ENCODE results near the gene CCDC102B.

The CCDC102B gene

DNA sequence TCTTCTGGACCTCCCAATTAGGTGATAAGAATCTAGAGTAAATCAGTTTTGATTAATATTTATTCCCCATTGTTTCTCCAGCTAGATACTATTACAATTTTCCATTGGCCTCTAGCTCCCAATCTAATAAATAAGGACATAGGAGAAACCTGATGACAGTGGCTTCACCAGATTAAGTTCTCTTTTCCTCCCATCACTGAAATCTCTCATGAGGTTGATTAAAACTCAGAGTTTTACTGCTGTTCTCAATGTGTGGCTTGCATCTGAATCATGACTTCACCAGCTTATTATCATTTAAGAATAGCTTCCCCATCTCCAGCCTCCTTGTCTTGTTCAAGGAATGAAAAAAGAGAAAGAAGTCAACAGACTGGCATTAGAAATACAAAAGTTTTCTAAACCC is 3.9 kb upstream of the CCDC102B start:
- no peak for ATAC-seq (ENCODE audit: low read depth)
- H3K36me3 Mint-ChIP-seq, result no peaks in the 10 kb centered on the region

DNA sequence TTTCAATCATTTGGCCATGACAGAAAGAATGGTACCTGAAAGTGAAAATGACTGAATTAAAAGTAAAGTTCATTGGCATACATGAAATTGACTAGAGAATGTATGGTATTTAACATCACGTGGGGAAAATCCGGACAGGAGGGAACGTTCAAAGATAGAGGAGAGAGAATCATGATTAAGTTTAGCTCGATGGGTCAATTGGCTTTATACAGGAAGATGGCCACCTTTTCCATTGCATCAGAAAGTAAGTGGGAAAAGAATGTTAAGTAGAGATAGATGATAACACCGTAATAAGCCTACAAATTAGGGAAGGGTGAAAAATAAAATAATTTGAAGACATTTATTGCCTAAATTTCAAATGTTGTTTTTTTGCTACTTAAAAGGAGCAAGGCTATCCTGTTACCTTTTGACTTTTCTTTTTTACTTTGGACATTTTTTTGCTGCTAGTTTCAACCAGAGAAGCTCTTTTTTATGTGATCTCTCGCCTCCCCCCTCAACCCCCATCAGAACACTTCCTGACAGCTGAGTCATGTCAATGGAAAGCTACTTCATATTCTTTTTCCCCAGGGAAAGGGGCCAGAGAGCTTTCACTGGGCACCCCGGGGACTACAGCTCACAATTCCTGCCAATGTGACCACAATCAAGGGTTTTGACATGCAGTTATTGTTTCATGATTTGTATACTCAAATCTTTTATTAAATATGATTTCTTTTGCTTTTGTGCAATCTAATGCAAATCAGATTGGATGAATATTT is 767 bp upstream of the CCDC102B start:
- Mint-ChIP-seq H3K27ac (no peak overlapping the region), H3K36me3 (no peaks in the 10 kb centered on the region), H3K4me1 (no peaks in the 10 kb centered on the region), H3K4me3 (no peak overlapping the region), H3K27me3 (no peaks in the 10 kb centered on the region), H3K9me3 (no peaks in the 10 kb centered on the region)
- ATAC-seq (ENCODE audit: low read depth) (no peak), DNase-seq (ENCODE audit: low spot score in 2 of 2) (no peak)

More for the DNA sequence above, 3.9 kb upstream of the CCDC102B start:
- Mint-ChIP-seq H3K27ac (no peak overlapping the region), H3K27me3 (no peaks in the 10 kb centered on the region), H3K4me3 (no peak overlapping the region), H3K4me1 (no peaks in the 10 kb centered on the region), H3K9me3 (no peaks in the 10 kb centered on the region)
- no peak for DNase-seq (ENCODE audit: low spot score in 2 of 2)

DNA sequence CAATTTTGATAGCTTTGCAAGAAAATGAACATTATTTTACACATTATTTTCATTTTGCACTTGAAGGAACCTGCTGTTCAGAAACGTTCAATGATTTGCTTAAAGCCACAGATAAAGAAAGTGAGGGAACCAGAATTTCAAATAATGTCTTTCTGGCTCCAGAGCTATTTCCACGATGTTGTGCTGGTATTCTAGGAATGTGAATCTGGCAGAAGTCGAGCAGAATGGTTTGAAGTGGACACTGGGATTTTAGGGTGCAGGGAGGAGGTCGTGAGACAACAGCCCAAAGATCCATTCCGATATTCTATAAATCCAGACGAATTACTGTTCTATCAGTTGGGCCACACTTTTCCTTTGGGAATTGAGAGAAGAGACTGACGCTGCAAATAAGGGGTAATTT is 2.2 kb downstream of the CCDC102B start:
- Mint-ChIP-seq H3K4me1 (no peaks in the 10 kb centered on the region), H3K4me3 (no peak overlapping the region), H3K36me3 (no peaks in the 10 kb centered on the region), H3K27me3 (no peaks in the 10 kb centered on the region), H3K9me3 (no peaks in the 10 kb centered on the region), H3K27ac (no peak overlapping the region)
- DNase-seq (ENCODE audit: low spot score in 2 of 2), result no peak
- ATAC-seq (ENCODE audit: low read depth), result no peak

DNA sequence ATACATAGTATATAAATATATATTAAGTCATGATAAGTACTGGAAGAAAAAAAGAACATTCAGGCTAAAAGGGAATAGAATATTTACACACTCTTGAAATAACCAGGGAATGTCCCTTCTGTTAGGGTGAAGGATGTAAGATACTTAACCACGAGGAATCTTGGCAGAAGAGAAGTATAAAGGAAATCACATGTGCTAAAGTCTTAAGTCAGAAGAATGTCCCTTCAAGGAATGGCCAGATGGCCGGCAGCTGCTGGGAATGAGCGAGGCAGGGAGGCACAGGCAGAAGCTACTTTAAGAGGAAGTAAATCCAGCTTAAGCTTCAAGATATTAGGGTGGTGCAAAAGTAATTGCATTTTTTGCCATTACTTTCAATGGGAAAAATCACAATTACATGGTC is 5.5 kb downstream of the CCDC102B start:
- Mint-ChIP-seq H3K4me3 (no peak overlapping the region), H3K27ac (no peak overlapping the region), H3K4me1 (no peaks in the 10 kb centered on the region), H3K27me3 (no peaks in the 10 kb centered on the region), H3K9me3 (no peaks in the 10 kb centered on the region), H3K36me3 (no peaks in the 10 kb centered on the region)
- ATAC-seq (ENCODE audit: low read depth) (no peak), DNase-seq (ENCODE audit: low spot score in 2 of 2) (no peak)

DNA sequence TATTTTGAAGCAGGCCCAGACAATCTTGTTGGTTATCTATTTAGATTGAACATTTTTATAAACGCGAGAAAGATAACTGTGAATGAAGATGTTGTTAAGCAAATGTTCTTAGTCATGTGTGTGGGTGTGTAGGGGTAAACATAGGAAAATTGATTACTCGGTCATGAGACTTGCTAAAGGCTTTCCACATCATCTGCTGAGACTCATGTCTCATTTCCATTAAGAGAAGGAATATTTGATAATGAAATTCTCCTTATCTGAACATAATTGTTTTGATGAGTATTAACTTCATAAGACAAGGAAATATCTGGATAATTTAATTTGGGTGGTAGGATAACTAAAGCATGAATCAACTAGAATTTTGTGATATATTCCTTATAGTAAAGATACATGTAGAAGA is 19.7 kb downstream of the CCDC102B start:
- no peak for DNase-seq (ENCODE audit: low spot score in 2 of 2)
- no peak for ATAC-seq (ENCODE audit: low read depth)
- Mint-ChIP-seq H3K36me3 (no peaks in the 10 kb centered on the region), H3K4me3 (no peak overlapping the region), H3K4me1 (no peaks in the 10 kb centered on the region), H3K9me3 (no peaks in the 10 kb centered on the region), H3K27ac (no peak overlapping the region), H3K27me3 (peaks cover 6% of the 10 kb centered on the region)

DNA sequence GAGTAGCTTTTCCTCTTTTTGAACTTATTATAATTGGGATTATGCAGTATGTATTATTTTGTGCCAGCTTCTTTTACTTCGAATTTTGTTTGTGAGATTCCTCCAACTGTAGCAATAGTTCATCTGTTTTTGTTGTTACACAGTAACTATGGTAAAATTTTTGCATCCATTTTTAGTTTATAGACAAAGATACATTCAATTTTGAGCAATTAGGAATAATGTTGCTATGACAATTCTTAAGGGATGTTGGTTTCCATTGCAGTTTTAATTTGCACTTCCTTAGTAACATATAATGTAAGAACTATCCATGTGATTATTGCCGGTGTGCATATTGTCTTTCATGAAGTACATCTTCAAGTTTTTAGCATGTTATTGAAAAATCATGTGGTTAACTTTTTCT is 20.7 kb downstream of the CCDC102B start:
- H3K4me1 Mint-ChIP-seq, result no peaks in the 10 kb centered on the region
- no peaks in the 10 kb centered on the region for H3K9me3 Mint-ChIP-seq
- H3K4me3 Mint-ChIP-seq, result no peak overlapping the region
- no peak overlapping the region for H3K27ac Mint-ChIP-seq
- ATAC-seq (ENCODE audit: low read depth) (no peak), DNase-seq (ENCODE audit: low spot score in 2 of 2) (no peak)
- no peaks in the 10 kb centered on the region for H3K36me3 Mint-ChIP-seq
- H3K27me3 Mint-ChIP-seq, result no peaks in the 10 kb centered on the region

DNA sequence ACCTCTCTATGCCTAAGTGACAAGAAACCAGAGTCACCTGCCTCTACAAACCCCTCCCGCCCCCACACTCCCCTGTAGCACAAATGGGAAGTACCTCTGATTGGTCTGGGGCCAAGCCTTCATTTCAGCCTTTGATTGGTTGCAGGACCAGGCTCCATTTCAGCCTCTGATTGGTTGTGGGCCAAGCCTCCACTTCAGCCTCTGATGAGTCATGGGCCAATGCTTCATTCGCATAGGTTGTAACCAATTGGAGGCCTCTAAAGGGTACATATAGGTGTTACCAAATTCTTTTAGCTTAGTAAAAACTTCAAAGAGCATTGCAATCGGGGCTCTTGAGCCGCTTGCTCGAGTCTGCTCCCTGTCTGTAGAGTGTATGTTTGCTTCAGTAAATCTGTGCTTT is 25.0 kb downstream of the CCDC102B start:
- no peak for ATAC-seq (ENCODE audit: low read depth)
- Mint-ChIP-seq H3K9me3 (no peaks in the 10 kb centered on the region), H3K4me1 (no peaks in the 10 kb centered on the region), H3K4me3 (no peak overlapping the region), H3K27ac (no peak overlapping the region), H3K27me3 (no peaks in the 10 kb centered on the region), H3K36me3 (no peaks in the 10 kb centered on the region)
- no peak for DNase-seq (ENCODE audit: low spot score in 2 of 2)

DNA sequence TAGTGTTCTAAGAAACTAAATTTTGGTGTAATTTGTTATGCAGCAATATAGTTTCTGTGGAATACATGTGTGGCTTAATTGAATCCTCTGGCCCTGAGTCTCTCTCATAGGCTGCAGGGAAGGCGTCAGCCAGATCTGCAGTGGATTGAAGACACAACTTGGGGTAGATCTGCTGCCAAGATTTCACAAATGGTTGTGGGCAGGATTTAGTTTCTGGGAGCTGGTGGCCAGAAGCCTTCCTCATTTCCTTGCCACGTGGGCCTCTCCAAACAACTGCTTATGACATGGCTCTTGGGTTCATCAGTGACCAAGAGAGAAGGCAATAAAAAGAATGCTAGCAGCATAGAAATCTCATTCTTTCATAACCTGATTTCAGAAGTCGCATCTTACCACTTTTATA is 28.2 kb downstream of the CCDC102B start:
- Mint-ChIP-seq H3K9me3 (no peaks in the 10 kb centered on the region), H3K4me1 (no peaks in the 10 kb centered on the region), H3K27me3 (no peaks in the 10 kb centered on the region), H3K27ac (no peak overlapping the region), H3K36me3 (no peaks in the 10 kb centered on the region), H3K4me3 (no peak overlapping the region)
- no peak for DNase-seq (ENCODE audit: low spot score in 2 of 2)
- no peak for ATAC-seq (ENCODE audit: low read depth)

DNA sequence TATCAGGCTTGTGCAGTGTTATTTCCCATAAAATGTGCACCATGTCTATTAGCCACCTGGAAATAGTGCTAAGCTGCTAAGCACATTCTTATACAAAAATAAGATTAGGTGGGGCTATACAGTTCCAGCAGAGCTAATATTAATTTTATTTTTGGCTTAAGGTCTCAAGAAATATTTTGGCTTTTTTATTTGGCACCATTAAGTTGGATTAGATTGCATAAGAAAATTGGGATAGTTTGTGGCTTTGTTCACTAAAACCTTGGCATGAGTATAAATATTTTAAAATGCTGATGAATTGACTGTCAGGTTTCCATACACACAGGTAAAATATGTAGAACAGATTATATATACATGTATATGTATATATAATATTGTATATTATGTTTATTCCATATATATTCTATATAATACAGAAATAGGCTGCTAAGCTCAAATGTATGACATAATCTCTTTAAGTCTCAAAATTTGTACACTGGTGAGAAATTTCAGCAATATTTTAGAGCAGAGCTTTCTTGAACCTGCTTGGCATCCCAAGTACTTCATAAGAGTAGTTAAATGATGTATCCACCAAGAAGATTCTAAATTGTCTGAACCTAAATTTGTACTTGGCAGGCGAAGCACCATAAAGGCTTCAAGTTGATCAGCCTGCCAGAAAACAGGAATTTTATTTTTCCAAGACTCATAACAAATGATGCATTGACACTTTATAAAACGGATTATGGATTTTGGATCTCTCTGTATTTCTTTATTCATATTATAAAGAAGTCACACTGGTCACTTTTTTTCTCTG is 32.6 kb downstream of the CCDC102B start:
- H3K27ac Mint-ChIP-seq, result no peak overlapping the region
- DNase-seq (ENCODE audit: low spot score in 2 of 2) (no peak), ATAC-seq (ENCODE audit: low read depth) (no peak)
- no peaks in the 10 kb centered on the region for H3K36me3 Mint-ChIP-seq
- no peak overlapping the region for H3K4me3 Mint-ChIP-seq
- H3K4me1 Mint-ChIP-seq, result no peaks in the 10 kb centered on the region
- H3K27me3 Mint-ChIP-seq, result no peaks in the 10 kb centered on the region
- H3K9me3 Mint-ChIP-seq, result no peaks in the 10 kb centered on the region

DNA sequence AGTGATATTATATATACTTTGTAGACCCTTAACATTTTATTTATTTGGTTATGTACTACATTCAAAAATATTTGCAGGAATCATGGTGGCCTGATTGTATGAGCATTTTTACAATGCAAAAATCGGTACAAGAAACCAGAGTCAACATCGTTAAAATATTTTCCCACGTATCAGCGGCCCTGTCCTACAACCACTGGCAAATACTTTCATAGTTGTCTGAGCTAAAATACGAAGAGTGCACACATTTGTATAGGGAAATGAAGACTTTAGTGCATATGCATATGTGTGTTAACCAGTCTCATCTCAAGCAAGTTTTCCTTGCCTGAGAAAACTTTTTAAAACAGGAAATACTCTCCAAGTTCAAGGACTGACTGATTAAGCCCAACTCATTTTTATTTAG is 35.9 kb downstream of the CCDC102B start:
- H3K36me3 Mint-ChIP-seq, result no peaks in the 10 kb centered on the region
- no peak overlapping the region for H3K27ac Mint-ChIP-seq
- no peak overlapping the region for H3K4me3 Mint-ChIP-seq
- ATAC-seq (ENCODE audit: low read depth) (no peak), DNase-seq (ENCODE audit: low spot score in 2 of 2) (no peak)
- no peaks in the 10 kb centered on the region for H3K27me3 Mint-ChIP-seq
- H3K9me3 Mint-ChIP-seq, result no peaks in the 10 kb centered on the region
- H3K4me1 Mint-ChIP-seq, result no peaks in the 10 kb centered on the region

DNA sequence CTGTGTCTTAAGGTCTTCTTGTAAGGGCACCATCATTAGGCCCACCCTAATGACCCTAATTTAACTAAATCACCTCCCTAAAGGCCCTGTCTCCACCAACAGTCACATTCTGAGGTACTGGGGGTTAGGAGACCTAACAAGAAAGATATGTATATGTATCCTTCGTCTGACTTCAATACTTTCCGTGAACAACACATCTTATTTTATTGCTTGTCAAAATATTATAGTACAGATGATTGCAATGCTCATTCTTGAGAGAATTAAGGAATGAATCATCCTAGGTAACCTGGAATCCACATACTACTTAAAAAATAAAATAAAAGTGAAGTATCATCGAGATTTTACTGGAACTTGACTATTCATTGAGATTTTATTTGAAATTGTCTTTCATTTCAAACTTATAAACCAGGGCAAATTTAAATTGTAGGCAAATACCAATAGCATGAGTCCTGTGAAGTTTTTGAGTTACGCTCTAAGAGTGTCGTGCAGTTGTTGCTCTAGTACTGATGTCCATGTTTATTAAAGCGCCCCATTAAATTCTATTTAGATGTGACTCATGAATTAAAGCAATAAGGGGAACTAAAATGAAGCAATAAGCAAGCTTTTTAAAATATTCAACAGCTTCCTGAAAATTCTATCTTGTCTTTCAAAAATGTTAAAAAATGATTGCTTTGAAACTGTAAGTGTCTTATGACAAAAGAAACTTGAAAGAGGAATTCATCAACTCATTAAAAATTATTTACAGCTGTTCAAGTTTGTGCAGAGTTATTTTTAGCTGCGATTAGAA is 40.0 kb downstream of the CCDC102B start:
- no peaks in the 10 kb centered on the region for H3K27me3 Mint-ChIP-seq
- ATAC-seq (ENCODE audit: low read depth) (no peak), DNase-seq (ENCODE audit: low spot score in 2 of 2) (no peak)
- no peak overlapping the region for H3K4me3 Mint-ChIP-seq
- no peaks in the 10 kb centered on the region for H3K36me3 Mint-ChIP-seq
- no peaks in the 10 kb centered on the region for H3K4me1 Mint-ChIP-seq
- no peaks in the 10 kb centered on the region for H3K9me3 Mint-ChIP-seq
- no peak overlapping the region for H3K27ac Mint-ChIP-seq

DNA sequence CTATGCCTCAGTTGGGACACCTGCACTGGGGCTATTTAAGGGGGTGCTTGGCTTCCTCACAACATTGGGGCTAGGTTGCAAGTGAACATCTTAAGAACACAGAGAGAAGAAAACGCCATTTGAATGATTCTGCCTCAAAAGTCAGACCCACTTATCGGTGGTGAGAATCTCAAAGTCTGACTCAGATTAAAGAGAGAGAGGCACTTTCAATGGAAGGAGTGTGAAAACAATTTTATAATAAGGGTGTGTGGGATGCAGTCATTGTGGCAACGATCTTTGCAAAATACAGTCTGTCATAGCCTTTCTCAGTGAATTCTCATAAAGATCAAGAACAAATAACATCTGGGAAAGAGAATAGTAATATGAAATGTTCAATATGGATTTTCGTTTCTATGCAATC is 41.8 kb downstream of the CCDC102B start:
- Mint-ChIP-seq H3K27ac (no peak overlapping the region), H3K4me3 (no peak overlapping the region), H3K4me1 (no peaks in the 10 kb centered on the region), H3K9me3 (no peaks in the 10 kb centered on the region), H3K36me3 (no peaks in the 10 kb centered on the region), H3K27me3 (no peaks in the 10 kb centered on the region)
- no peak for DNase-seq (ENCODE audit: low spot score in 2 of 2)
- no peak for ATAC-seq (ENCODE audit: low read depth)

DNA sequence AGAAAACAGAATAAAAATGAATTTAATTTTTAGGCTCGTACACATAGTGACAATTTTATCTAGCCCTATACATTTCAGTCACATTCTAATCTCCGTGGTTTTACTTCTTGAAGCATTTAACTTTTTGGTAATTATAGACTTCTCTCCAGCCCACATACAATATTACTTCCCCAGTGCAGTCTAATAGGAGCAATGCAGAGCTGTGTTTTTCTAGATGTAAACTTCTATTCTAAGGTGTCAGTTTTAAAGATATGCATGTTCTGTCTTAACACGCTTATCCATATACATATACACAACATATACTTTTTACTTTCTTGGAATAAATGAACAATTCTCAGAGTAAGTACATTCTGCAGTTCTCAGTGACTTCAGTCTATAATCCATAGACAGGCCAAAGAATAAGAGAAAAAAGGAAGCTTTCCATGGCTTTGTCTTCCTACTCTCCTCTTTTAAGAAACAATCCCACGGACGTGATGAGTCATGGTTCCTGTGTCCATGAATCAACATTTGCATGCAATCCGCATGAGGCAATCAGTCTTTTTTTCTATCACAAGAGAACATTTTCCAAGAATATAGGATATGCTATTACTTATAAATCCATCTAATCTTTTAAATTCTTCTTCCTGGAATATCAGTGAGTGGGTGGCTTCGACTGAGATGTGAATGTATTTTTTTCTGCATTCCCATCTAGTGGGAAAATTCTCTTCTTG is 42.8 kb downstream of the CCDC102B start:
- H3K27ac Mint-ChIP-seq, result no peak overlapping the region
- H3K9me3 Mint-ChIP-seq, result no peaks in the 10 kb centered on the region
- ATAC-seq (ENCODE audit: low read depth) (no peak), DNase-seq (ENCODE audit: low spot score in 2 of 2) (no peak)
- no peaks in the 10 kb centered on the region for H3K4me1 Mint-ChIP-seq
- no peaks in the 10 kb centered on the region for H3K27me3 Mint-ChIP-seq
- no peak overlapping the region for H3K4me3 Mint-ChIP-seq
- H3K36me3 Mint-ChIP-seq, result no peaks in the 10 kb centered on the region

DNA sequence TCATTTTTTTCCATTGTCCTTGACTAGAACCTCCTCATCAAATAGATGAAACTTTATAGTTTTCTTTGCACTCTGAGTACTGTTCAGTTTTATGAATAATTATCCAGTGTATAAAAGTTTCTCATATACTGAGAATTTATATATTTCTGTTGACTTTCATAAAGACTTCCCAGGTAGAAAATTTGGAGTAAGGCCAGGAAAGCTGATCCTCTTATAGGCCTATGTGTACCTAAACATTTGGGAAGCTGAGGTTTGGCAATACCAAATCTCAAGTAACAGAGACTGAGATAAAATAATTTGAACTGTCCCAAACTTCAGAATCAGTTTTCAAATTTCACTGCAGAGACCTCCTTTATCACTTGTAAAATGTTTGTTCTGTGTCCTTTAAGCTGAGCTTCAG is 43.4 kb downstream of the CCDC102B start:
- no peaks in the 10 kb centered on the region for H3K36me3 Mint-ChIP-seq
- ATAC-seq (ENCODE audit: low read depth), result no peak
- no peak for DNase-seq (ENCODE audit: low spot score in 2 of 2)
- H3K4me1 Mint-ChIP-seq, result no peaks in the 10 kb centered on the region
- H3K27me3 Mint-ChIP-seq, result no peaks in the 10 kb centered on the region
- H3K27ac Mint-ChIP-seq, result no peak overlapping the region
- no peak overlapping the region for H3K4me3 Mint-ChIP-seq
- H3K9me3 Mint-ChIP-seq, result no peaks in the 10 kb centered on the region

Measured in memory B cell (primary cell).